Parathyroid adenoma (tissue), 2 donors: ENCODE measurements around the gene GPS1.
A peak's percentile ranks its signal among the peaks of the same experiment; 100 is the strongest.

ENCODE experiments used
- H2AFZ ChIP-seq: fragments of 300-600 bp; sonication (generic); one replicate; pipeline ENCODE4 v1.7.0; 2017; ENCODE audit warnings: antibody characterized with exemption, mild to moderate bottlenecking
- H3K27ac ChIP-seq: fragments of 300-600 bp; sonication (generic); one replicate; pipeline ENCODE4 v1.7.0; 2017
- H3K27me3 ChIP-seq: fragments of 300-600 bp; sonication (generic); one replicate; pipeline ENCODE4 v1.7.0; 2017; ENCODE audit warnings: low read length; ENCODE audit not compliant: control insufficient read depth, insufficient read depth
- H3K36me3 ChIP-seq: fragments of 300-600 bp; sonication (generic); one replicate; pipeline ENCODE4 v1.7.0; 2017; ENCODE audit warnings: low read length; ENCODE audit not compliant: control insufficient read depth, insufficient read depth
- H3K4me1 ChIP-seq: fragments of 300-600 bp; sonication (generic); one replicate; pipeline ENCODE4 v1.7.0; 2017; ENCODE audit warnings: control low read depth
- H3K4me2 ChIP-seq: fragments of 300-600 bp; sonication (generic); one replicate; pipeline ENCODE4 v1.7.0; 2017; ENCODE audit warnings: low read length
- H3K4me3 ChIP-seq: fragments of 300-600 bp; sonication (generic); one replicate; pipeline ENCODE4 v1.7.0; 2017; ENCODE audit warnings: low read depth, low read length
- H3K79me2 ChIP-seq: fragments of 300-600 bp; sonication (generic); one replicate; pipeline ENCODE4 v1.7.0; 2017; ENCODE audit warnings: control low read depth
- H3K9ac ChIP-seq: fragments of 300-600 bp; sonication (generic); one replicate; pipeline ENCODE4 v1.7.0; 2017; ENCODE audit warnings: mild to moderate bottlenecking
- H3K9me3 ChIP-seq: fragments of 300-600 bp; sonication (generic); one replicate; pipeline ENCODE4 v1.7.0; 2017; ENCODE audit warnings: low read length; ENCODE audit not compliant: control insufficient read depth
- TF ChIP-seq, protein P1 (sequence below): fragments of 300-600 bp; sonication (generic); IDR thresholded peaks from one replicate; pipeline ENCODE4 v1.7.0; 2017; ENCODE audit warnings: antibody characterized with exemption, mild to moderate bottlenecking
- donor health status: primary hyperparathyroidism.

The GPS1 gene

DNA sequence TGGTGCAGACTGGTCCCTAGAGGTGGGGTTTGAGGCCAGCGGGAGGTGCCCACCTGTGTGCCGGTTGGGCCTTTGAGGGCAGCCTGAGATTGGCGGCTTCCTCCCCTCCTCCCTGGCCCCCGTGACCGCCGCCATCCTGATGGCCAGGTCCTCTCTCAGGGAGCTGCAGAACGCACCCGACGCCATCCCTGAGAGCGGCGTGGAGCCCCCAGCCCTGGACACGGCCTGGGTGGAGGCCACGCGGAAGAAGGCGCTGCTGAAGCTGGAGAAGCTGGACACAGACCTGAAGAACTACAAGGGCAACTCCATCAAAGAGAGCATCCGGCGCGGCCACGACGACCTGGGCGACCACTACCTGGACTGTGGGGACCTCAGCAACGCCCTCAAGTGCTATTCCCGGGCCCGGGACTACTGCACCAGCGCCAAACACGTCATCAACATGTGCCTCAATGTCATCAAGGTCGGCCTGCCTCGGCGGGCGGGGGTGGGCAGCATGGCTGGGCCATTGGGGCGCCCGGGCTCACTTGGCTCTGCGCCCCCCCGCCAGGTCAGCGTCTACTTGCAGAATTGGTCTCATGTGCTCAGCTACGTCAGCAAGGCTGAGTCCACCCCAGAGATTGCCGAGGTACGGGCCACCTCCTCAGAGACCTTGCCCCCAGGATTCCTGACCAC, 2.8 kb downstream of the GPS1 start:
- Histone ChIP-seq H2AFZ (no peak overlapping the region), H3K4me1 (no peaks in the 10 kb centered on the region), H3K36me3 (no peaks in the 10 kb centered on the region), H3K9me3 (no peaks in the 10 kb centered on the region), H3K27me3 (no peaks in the 10 kb centered on the region), H3K27ac (no peak overlapping the region), H3K4me2 (no peak overlapping the region), H3K4me3 (no peak overlapping the region), H3K9ac (no peak overlapping the region), H3K79me2 (no peaks in the 10 kb centered on the region)
- TF ChIP-seq, protein P1, sequence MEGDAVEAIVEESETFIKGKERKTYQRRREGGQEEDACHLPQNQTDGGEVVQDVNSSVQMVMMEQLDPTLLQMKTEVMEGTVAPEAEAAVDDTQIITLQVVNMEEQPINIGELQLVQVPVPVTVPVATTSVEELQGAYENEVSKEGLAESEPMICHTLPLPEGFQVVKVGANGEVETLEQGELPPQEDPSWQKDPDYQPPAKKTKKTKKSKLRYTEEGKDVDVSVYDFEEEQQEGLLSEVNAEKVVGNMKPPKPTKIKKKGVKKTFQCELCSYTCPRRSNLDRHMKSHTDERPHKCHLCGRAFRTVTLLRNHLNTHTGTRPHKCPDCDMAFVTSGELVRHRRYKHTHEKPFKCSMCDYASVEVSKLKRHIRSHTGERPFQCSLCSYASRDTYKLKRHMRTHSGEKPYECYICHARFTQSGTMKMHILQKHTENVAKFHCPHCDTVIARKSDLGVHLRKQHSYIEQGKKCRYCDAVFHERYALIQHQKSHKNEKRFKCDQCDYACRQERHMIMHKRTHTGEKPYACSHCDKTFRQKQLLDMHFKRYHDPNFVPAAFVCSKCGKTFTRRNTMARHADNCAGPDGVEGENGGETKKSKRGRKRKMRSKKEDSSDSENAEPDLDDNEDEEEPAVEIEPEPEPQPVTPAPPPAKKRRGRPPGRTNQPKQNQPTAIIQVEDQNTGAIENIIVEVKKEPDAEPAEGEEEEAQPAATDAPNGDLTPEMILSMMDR = no peak

DNA sequence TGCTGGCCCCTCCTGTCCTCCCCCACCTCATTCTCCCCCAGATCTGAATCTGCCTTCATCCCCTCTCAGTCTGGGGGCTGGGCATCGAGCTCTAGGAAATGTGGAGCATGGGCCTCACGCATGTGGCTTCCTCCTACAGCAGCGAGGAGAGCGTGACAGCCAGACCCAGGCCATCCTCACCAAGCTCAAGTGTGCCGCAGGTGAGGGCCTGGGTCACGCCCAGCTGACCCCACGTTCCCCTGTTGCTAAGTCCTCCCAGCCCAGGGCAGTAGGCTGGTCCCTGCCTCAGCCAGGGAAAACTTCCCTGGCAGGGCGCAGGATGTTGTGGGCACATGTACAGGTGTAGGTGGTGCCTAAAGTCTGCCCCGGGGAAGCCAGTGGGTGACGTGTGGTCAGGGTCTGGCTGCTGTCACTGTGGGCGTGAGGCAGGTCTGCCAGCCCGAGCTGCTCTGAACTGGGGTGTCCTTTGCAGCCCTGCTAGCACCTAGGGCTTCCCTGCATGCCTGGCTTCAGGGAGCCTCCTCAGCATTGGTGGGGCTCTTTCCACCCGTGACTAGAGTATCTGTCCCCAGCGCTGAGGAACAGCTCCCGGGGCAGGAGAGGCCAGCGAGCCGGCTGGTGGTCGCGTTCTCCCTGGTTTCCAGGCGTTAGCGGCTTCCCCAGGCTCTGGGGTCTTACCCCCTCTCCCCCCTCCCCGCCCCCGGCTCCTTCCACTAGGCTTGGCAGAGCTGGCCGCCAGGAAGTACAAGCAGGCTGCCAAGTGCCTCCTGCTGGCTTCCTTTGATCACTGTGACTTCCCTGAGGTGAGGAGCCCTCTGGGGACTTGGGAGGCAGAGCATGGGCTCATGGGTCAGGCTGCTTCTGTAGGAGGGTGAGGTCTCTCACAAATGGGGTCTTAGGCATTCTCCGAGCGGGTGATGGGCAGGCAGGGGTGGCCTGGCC, 3.6 kb downstream of the GPS1 start:
- H3K4me2 ChIP-seq = no peak overlapping the region
- no peaks in the 10 kb centered on the region for H3K36me3 ChIP-seq
- no peaks in the 10 kb centered on the region for H3K27me3 ChIP-seq
- TF ChIP-seq, protein P1 = no peak
- H3K4me1 ChIP-seq = no peaks in the 10 kb centered on the region
- no peaks in the 10 kb centered on the region for H3K79me2 ChIP-seq
- no peak overlapping the region for H3K4me3 ChIP-seq
- H3K27ac ChIP-seq = no peak overlapping the region
- H2AFZ ChIP-seq = no peak overlapping the region
- H3K9me3 ChIP-seq = no peaks in the 10 kb centered on the region
- H3K9ac ChIP-seq = no peak overlapping the region

DNA sequence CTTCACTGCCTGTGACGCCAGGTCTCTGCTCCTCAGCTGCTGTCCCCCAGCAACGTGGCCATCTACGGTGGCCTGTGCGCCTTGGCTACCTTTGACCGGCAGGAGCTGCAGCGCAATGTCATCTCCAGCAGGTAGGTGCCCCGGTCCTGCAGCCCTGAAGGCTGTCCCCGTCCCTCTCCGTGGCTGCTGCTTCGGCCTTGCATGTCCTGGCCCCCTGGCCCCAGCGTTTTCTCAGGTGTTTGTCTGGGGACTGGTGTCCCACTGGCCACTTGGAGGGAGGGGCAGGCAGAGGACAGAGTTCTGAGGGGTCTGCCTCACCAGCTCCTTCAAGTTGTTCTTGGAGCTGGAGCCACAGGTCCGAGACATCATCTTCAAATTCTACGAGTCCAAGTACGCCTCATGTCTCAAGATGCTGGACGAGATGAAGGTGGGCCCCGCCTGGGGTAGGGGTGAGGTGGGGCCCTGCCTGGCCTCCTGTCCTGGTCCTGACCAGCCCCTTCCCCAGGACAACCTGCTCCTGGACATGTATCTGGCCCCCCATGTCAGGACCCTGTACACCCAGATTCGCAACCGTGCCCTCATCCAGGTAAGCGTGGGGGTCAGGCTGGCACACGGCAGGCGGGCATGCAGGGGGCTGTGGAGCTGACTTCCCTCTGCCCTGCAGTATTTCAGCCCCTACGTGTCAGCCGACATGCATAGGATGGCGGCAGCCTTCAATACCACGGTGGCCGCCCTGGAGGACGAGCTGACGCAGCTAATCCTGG, 4.4 kb downstream of the GPS1 start:
- Histone ChIP-seq H3K79me2 (no peaks in the 10 kb centered on the region), H2AFZ (no peak overlapping the region), H3K9ac (no peak overlapping the region), H3K4me3 (no peak overlapping the region), H3K36me3 (no peaks in the 10 kb centered on the region), H3K9me3 (no peaks in the 10 kb centered on the region), H3K27ac (no peak overlapping the region), H3K4me1 (no peaks in the 10 kb centered on the region), H3K4me2 (no peak overlapping the region), H3K27me3 (no peaks in the 10 kb centered on the region)
- TF ChIP-seq, protein P1 = no peak

DNA sequence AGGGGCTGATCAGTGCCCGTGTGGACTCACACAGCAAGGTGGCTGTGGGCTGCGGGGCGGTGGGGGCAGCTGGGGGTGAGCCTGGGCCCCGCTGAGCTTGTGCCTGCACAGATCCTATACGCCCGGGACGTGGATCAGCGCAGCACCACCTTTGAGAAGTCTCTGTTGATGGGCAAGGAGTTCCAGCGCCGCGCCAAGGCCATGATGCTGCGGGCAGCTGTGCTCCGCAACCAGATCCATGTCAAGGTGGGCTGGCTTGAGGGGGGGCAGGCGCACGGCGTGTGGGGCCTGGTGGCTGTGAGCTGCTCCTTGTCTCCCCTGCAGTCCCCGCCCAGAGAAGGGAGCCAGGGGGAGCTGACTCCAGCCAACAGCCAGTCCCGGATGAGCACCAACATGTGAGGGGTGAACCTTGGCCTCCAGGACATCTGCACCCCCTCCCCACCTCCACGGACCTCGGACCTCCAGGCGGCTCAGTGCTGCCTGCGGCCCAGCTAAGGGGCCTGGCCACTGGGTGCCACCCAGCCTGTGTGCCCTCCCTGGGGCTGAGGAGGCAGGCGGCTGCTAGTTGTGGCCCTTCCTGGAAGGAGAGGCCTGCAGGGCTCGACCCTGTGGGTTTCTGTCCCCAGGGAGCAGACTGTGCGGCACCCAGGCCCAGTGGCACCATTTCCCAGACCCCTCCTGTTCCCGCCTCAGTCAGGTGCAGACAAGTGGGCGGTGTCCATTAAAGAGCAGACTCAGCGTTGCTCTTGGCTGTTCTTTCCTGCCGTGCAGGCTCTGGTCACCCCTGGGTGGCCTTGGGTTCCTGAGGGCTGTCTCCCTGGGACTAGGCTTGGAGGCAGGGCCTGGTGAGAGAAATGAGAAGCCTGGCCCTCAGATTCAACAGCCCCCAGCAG, 5.3 kb downstream of the GPS1 start:
- H3K27ac ChIP-seq = no peak overlapping the region
- no peaks in the 10 kb centered on the region for H3K79me2 ChIP-seq
- peak overlapping the region; percentile 9 for H3K4me2 ChIP-seq
- H3K4me1 ChIP-seq = no peaks in the 10 kb centered on the region
- no peaks in the 10 kb centered on the region for H3K27me3 ChIP-seq
- no peaks in the 10 kb centered on the region for H3K9me3 ChIP-seq
- H3K4me3 ChIP-seq = no peak overlapping the region
- no peak overlapping the region for H3K9ac ChIP-seq
- TF ChIP-seq, protein P1 = no peak
- no peaks in the 10 kb centered on the region for H3K36me3 ChIP-seq
- no peak overlapping the region for H2AFZ ChIP-seq
